H1 (cell line): ENCODE data around the gene ARHGEF16. TPM values are rescaled to one million over a fixed set of nuclear protein-coding genes. Genes with fewer than 3 reads are reported as not detected.

Experiments used
- CTCF ChIA-PET: fragments of 300-600 bp; sonication (Branson Sonifier 250); formaldehyde crosslinking; loops from one replicate; lab custom pipeline; 2021; ENCODE audit not compliant: partially characterized antibody; lab: Charles Lee
- POLR2A ChIA-PET: fragments of 300-600 bp; sonication (Branson Sonifier 250); formaldehyde crosslinking; loops from one replicate; lab custom pipeline; 2021; ENCODE audit warnings: inconsistent platforms; ENCODE audit not compliant: partially characterized antibody; lab: Charles Lee
- DNase-seq, 2 experiments: peaks; one replicate each; pipeline versions ENCODE4 v3.0.0 to v3.0.0-alpha.2; 2010 to 2022; ENCODE audit warnings: low spot score in 2 of 2, low read depth in 1 of 2, mixed read lengths in 1 of 2
- FAIRE-seq: peaks from 2 replicates; lab custom pipeline; 2011; peaks lifted over from hg19 to GRCh38; lab: Jason Lieb, UNC
- H2AFZ ChIP-seq: 2 replicates; pipeline ENCODE4 v1.8.1; 2012; ENCODE audit warnings: low read length, inconsistent platforms
- H2AK5ac ChIP-seq: 2 replicates; pipeline ENCODE4 v1.6.1; 2013; ENCODE audit warnings: low read depth, low read length
- H2BK120ac ChIP-seq: replicated peaks from 2 replicates; pipeline ENCODE3; 2013; ENCODE audit warnings: low read depth, low read length, inconsistent platforms
- H2BK12ac ChIP-seq: 2 replicates; pipeline ENCODE4 v1.6.1; 2013; ENCODE audit warnings: low read depth, low read length
- H2BK15ac ChIP-seq: 2 replicates; pipeline ENCODE4 v1.6.1; 2013; ENCODE audit warnings: low read length
- H2BK20ac ChIP-seq: 2 replicates; pipeline ENCODE4 v1.6.1; 2013; ENCODE audit warnings: low read length
- H2BK5ac ChIP-seq: 2 replicates; pipeline ENCODE4 v1.6.1; 2013; ENCODE audit warnings: low read depth, low read length
- H3K14ac ChIP-seq: 2 replicates; pipeline ENCODE4 v1.6.1; 2013; ENCODE audit warnings: inconsistent platforms; ENCODE audit not compliant: insufficient read length
- H3K18ac ChIP-seq: 2 replicates; pipeline ENCODE4 v1.6.1; 2013; ENCODE audit warnings: low read length; ENCODE audit errors: extremely low read depth
- H3K23ac ChIP-seq: 2 replicates; pipeline ENCODE4 v1.6.1; 2013; ENCODE audit warnings: inconsistent platforms; ENCODE audit not compliant: insufficient read length
- H3K23me2 ChIP-seq: 2 replicates; pipeline ENCODE4 v1.6.1; 2013; ENCODE audit warnings: low read depth, low read length
- H3K27ac ChIP-seq: 2 replicates; pipeline ENCODE4 v1.6.1; 2011; ENCODE audit warnings: low read depth, low read length, inconsistent platforms
- H3K27me3 ChIP-seq, 4 experiments: replicated peaks in 1 of 4; 1 replicate in 1 of 4; 2 replicates in 3 of 4; pipeline versions ENCODE4 v1.6.1 to v1.8.1; 2011 to 2013; ENCODE audit warnings: low read length in 3 of 4, mild to moderate bottlenecking in 3 of 4, inconsistent platforms in 2 of 4, mixed read lengths in 2 of 4, moderate library complexity in 1 of 4; ENCODE audit not compliant: control insufficient read depth in 3 of 4, insufficient read depth in 3 of 4; ENCODE audit errors: extremely low read depth in 1 of 4
- H3K36me3 ChIP-seq, 4 experiments: 2 replicates each; pipeline versions ENCODE4 v1.6.1 to v1.8.1; 2011 to 2013; ENCODE audit warnings: mild to moderate bottlenecking in 4 of 4, low read length in 3 of 4, moderate library complexity in 2 of 4, control low read depth in 1 of 4, inconsistent platforms in 1 of 4; ENCODE audit not compliant: insufficient read depth in 4 of 4, control insufficient read depth in 2 of 4
- H3K4ac ChIP-seq: replicated peaks from 2 replicates; pipeline ENCODE3; 2013; ENCODE audit warnings: low read length, low read depth, mixed read lengths, inconsistent platforms; ENCODE audit not compliant: insufficient read length
- H3K4me1 ChIP-seq, 4 experiments: replicated peaks in 1 of 4; 1 replicate in 1 of 4; 2 replicates in 3 of 4; pipeline versions ENCODE4 v1.6.1 to v1.8.1; 2011 to 2013; ENCODE audit warnings: low read length in 3 of 4, inconsistent platforms in 2 of 4, mixed read lengths in 1 of 4; ENCODE audit not compliant: insufficient read depth in 4 of 4, control insufficient read depth in 3 of 4
- H3K4me2 ChIP-seq, 2 experiments: 2 replicates each; pipeline versions ENCODE4 v1.6.1 to v1.8.1; 2011 to 2013; ENCODE audit warnings: low read depth in 2 of 2, low read length in 2 of 2, control low read depth in 1 of 2, inconsistent platforms in 1 of 2, mild to moderate bottlenecking in 1 of 2; ENCODE audit not compliant: insufficient read depth in 1 of 2
- H3K4me3 ChIP-seq, 4 experiments: fragments of 200-600, 300-600 bp in 1 of 4; sonication (generic), shearing (Covaris generic), sonication (Bioruptor Twin) in 1 of 4; 2 replicates each; pipeline versions ENCODE4 v1.5.1 to v1.8.1; 2011 to 2016; ENCODE audit warnings: low read length in 4 of 4, low read depth in 3 of 4, control low read depth in 2 of 4, inconsistent platforms in 2 of 4, mild to moderate bottlenecking in 2 of 4, mixed read lengths in 1 of 4, moderate library complexity in 1 of 4; ENCODE audit not compliant: insufficient read depth in 2 of 4; ENCODE audit errors: extremely low read depth in 1 of 4
- H3K56ac ChIP-seq: replicated peaks from 2 replicates; pipeline ENCODE3; 2013; ENCODE audit warnings: low read depth, mild to moderate bottlenecking, mixed read lengths, low read length, inconsistent platforms; ENCODE audit not compliant: insufficient read length
- H3K79me1 ChIP-seq: 2 replicates; pipeline ENCODE4 v1.6.1; 2013; ENCODE audit warnings: low read depth, low read length, control low read depth
- H3K79me2 ChIP-seq, 2 experiments: 2 replicates each; pipeline versions ENCODE4 v1.6.1 to v1.8.1; 2012 to 2013; ENCODE audit warnings: low read length in 2 of 2, mild to moderate bottlenecking in 2 of 2, inconsistent platforms in 1 of 2; ENCODE audit not compliant: insufficient read depth in 2 of 2, control insufficient read depth in 1 of 2
- H3K9ac ChIP-seq, 4 experiments: replicated peaks in 1 of 4; 1 replicate in 1 of 4; 2 replicates in 3 of 4; pipeline versions ENCODE4 v1.6.1 to v1.8.1; 2011 to 2013; ENCODE audit warnings: low read depth in 3 of 4, low read length in 3 of 4, control low read depth in 2 of 4, mild to moderate bottlenecking in 2 of 4, moderate library complexity in 2 of 4, inconsistent platforms in 1 of 4; ENCODE audit errors: extremely low read depth in 1 of 4
- H3K9me3 ChIP-seq, 2 experiments: 2 replicates each; pipeline versions ENCODE4 v1.6.1 to v1.8.1; 2012 to 2013; ENCODE audit warnings: mild to moderate bottlenecking in 2 of 2, moderate library complexity in 2 of 2, control low read depth in 1 of 2, inconsistent platforms in 1 of 2, low read depth in 1 of 2, low read length in 1 of 2, mixed read lengths in 1 of 2; ENCODE audit not compliant: insufficient read depth in 2 of 2
- H4K20me1 ChIP-seq, 2 experiments: replicated peaks in 1 of 2; 2 replicates each; pipeline versions ENCODE3 to v1.8.1; 2011 to 2013; ENCODE audit warnings: inconsistent platforms in 2 of 2, low read length in 2 of 2, mild to moderate bottlenecking in 1 of 2; ENCODE audit not compliant: insufficient read depth in 2 of 2, control insufficient read depth in 1 of 2
- H4K5ac ChIP-seq: 2 replicates; pipeline ENCODE4 v1.6.1; 2013; ENCODE audit warnings: low read length, low read depth, mixed read lengths, inconsistent platforms; ENCODE audit not compliant: insufficient read length
- H4K8ac ChIP-seq: 2 replicates; pipeline ENCODE4 v1.8.0; 2013; ENCODE audit warnings: mild to moderate bottlenecking, moderate library complexity, low read length, inconsistent platforms; ENCODE audit not compliant: insufficient read depth; ENCODE audit errors: extremely low read depth
- H4K91ac ChIP-seq: replicated peaks from 2 replicates; pipeline ENCODE3; 2013; ENCODE audit warnings: low read length, mixed read lengths, inconsistent platforms; ENCODE audit not compliant: insufficient read length
- ATF2 ChIP-seq: IDR thresholded peaks from 2 replicates; pipeline ENCODE4 v1.6.1; 2012; ENCODE audit warnings: low read length, inconsistent platforms
- EGR1 ChIP-seq: IDR thresholded peaks from 2 replicates; pipeline ENCODE4 v1.6.1; 2011; ENCODE audit warnings: low read depth, low read length, borderline replicate concordance
- EZH2 ChIP-seq: fragments of 200-600 bp; sonication (generic); IDR thresholded peaks from 2 replicates; pipeline ENCODE4 v1.7.1; 2012; ENCODE audit warnings: low read depth, mild to moderate bottlenecking, moderate library complexity, low read length, inconsistent platforms; ENCODE audit not compliant: severe bottlenecking
- FOSL1 ChIP-seq: IDR thresholded peaks from 2 replicates; pipeline ENCODE4 v1.6.1; 2011; ENCODE audit warnings: mild to moderate bottlenecking, low read depth, low read length, moderate library complexity; ENCODE audit not compliant: insufficient read depth
- GTF2F1 ChIP-seq: IDR thresholded peaks from 2 replicates; pipeline ENCODE4 v1.6.1; 2012; ENCODE audit warnings: low read depth, low read length, improper control_type of control experiment, borderline replicate concordance
- PHF8 ChIP-seq: fragments of 200-600 bp; sonication (generic); conservative IDR thresholded peaks from 2 replicates; pipeline ENCODE4 v1.7.1; 2012; ENCODE audit warnings: low read depth, mild to moderate bottlenecking, inconsistent platforms, low read length, moderate library complexity
- POU5F1 ChIP-seq: IDR thresholded peaks from 2 replicates; pipeline ENCODE4 v1.6.1; 2011; ENCODE audit warnings: low read depth, mild to moderate bottlenecking, low read length, moderate library complexity
- TCF12 ChIP-seq: IDR thresholded peaks from 2 replicates; pipeline ENCODE4 v1.6.1; 2011; ENCODE audit warnings: low read depth, mild to moderate bottlenecking, low read length
- WGBS, 2 experiments: shearing (Covaris generic) in 1 of 2; methylation state at CpG; one replicate each; pipeline versions ENCODE4 v1.1.6 to v1.1.7; 2013 to 2015; ENCODE audit warnings: low lambda C conversion rate in 2 of 2, mixed read lengths in 2 of 2, inconsistent platforms in 1 of 2, low coverage in 1 of 2, missing lambda C conversion rate in 1 of 2; ENCODE audit not compliant: insufficient replicate concordance in 2 of 2, insufficient coverage in 1 of 2, insufficient read length in 1 of 2; ENCODE audit errors: extremely low coverage in 1 of 2, missing lambda C conversion rate in 1 of 2; 5-methylcytosine and 5-hydroxymethylcytosine counted together
- polyA plus RNA-seq, 7 experiments: library from polyadenylated mRNA; depleted of rRNA in 3 of 7; stranded (reverse) in 5 of 7; unstranded in 2 of 7; fragments of >200 nt in 5 of 7; fragments of 200-250 nt in 2 of 7; gene quantifications; 1 replicate in 5 of 7; 2 replicates in 1 of 7; 4 replicates in 1 of 7; pipeline versions ENCODE4 v1.2.1 to v1.2.3, GENCODE V29; 2011 to 2013; ENCODE audit warnings: missing spikeins in 2 of 7, mixed read lengths in 2 of 7
- total RNA-seq: library from RNA; stranded (reverse); fragmentation: NEBNext Ultra II Directional; extraction: Animal tissue kit (Norgen Biotek cat#: 25700); gene quantifications from 2 replicates; pipeline ENCODE4 v1.2.1, GENCODE V29; 2021
- TF ChIP-seq, protein P1 (sequence below): IDR thresholded peaks from 2 replicates; pipeline ENCODE4 v1.6.1; 2011; ENCODE audit warnings: low read depth, mild to moderate bottlenecking, low read length; ENCODE audit not compliant: insufficient read depth

ARHGEF16 gene
- total and polyA plus RNA-seq, 2 of the 8 experiments (the other 6 are each of a cell fraction or from before 2014, with no cell fraction given): 18.3 to 20.7 TPM

DNA sequence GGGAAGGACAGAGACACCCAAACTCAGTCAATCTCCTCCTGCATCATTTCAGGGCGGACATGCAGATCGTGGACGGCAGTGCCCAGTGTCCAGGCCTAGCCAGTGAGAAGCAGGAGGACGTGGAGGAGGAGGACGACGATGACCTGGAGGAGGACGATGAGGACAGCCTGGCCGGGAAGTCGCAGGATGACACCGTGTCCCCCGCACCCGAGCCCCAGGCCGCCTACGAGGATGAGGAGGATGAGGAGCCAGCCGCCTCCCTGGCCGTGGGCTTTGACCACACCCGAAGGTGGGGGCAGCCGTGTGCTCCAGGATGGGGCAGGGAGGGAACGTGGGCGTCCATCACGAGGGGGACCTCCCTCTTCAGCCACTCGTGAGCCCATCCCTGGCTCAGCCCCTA is 23.6 kb upstream of the ARHGEF16 start:
- Histone ChIP-seq H3K27ac (no peak overlapping the region), H4K5ac (no peak overlapping the region), H3K23me2 (no peaks in the 10 kb centered on the region), H3K14ac (no peak overlapping the region), H2BK20ac (no peak overlapping the region), H2BK5ac (no peak overlapping the region), H3K18ac (no peak overlapping the region; the same call in 1 of the 2 replicates), H3K4me2 (no peak overlapping the region), H3K79me1 (no peaks in the 10 kb centered on the region), H4K91ac (no peak overlapping the region), H3K27me3 (no peaks in the 10 kb centered on the region), H2BK15ac (peak overlapping the region; percentile 81; the same call in 1 of the 2 replicates), H3K56ac (no peak overlapping the region), H3K4me1 (peaks cover 0 to 7% (median 1%) of the 10 kb centered on the region in 4 experiments; a peak in 3 of 7 replicates), H3K9ac (no peak overlapping the region), H3K4me3 (no peak overlapping the region), H3K36me3 (no peaks in the 10 kb centered on the region), H2AK5ac (no peak overlapping the region), H3K23ac (no peak overlapping the region), H2AFZ (no peak overlapping the region), H2BK120ac (no peak overlapping the region), H4K20me1 (peaks cover 0 to 11% of the 10 kb centered on the region in 2 experiments), H3K79me2 (no peaks in the 10 kb centered on the region), H3K9me3 (no peaks in the 10 kb centered on the region), H3K4ac (no peak overlapping the region), H2BK12ac (0 out of 2 replicates have a peak overlapping the region, but pooled peaks have one; percentile 17), H4K8ac (peak overlapping the region; percentile 51; the same call in 1 of the 2 replicates)
- POLR2A ChIA-PET: interaction anchor here (0.7 to 1.2 kb wide), 2 partner anchors 9 to 54 kb away, joined by 3 to 5 read pairs; no protein-coding TSS in a partner anchor
- 86% methylated on average over 18 of the region's 22 CpGs; no CpG with 5 or more reads in 1 of the 2 experiments for WGBS, 2 experiments
- no peak for DNase-seq
- no peak for FAIRE-seq
- TF ChIP-seq GTF2F1: no peak
- no peak for TF ChIP-seq TCF12
- TF ChIP-seq EGR1: no peak
- no peak for TF ChIP-seq POU5F1
- no peak for TF ChIP-seq FOSL1
- TF ChIP-seq EZH2: no peak
- TF ChIP-seq, protein P1, sequence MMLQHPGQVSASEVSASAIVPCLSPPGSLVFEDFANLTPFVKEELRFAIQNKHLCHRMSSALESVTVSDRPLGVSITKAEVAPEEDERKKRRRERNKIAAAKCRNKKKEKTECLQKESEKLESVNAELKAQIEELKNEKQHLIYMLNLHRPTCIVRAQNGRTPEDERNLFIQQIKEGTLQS: no peak
- no peak for TF ChIP-seq PHF8
- TF ChIP-seq ATF2: no peak
- CTCF ChIA-PET: interaction anchor here (1.0 to 4.7 kb wide), 8 partner anchors 12 to 359 kb away, joined by 3 to 50 read pairs (median 3); no protein-coding TSS in a partner anchor
